ENCODE results near the gene ARMC3. TPM values are rescaled to one million over a fixed set of nuclear protein-coding genes. Genes with fewer than 3 reads are reported as not detected.

ARMC3 gene
- polyA plus RNA-seq, 3 donors = not detected

GRCh38 chr10:22891797-22892196 is 36.1 kb upstream of the ARMC3 start:
- Histone ChIP-seq H4K20me1 (ENCODE audit: insufficient read depth, low read length) (no peaks in the 10 kb centered on the region), H3K36me3 (replicated peaks in 1 of 2; ENCODE audit: control insufficient read depth in 1 of 2, insufficient read depth in 2 of 2, low read length in 2 of 2) (no peaks in the 10 kb centered on the region), H3K27me3 (ENCODE audit: control insufficient read depth in 2 of 2, insufficient read depth in 2 of 2, low read length in 2 of 2) (no peaks in the 10 kb centered on the region), H3K9ac (ENCODE audit: insufficient read depth, low read length, poor library complexity, severe bottlenecking) (no peak overlapping the region), H3K27ac (ENCODE audit: low read depth in 1 of 2, low read length in 2 of 2) (no peak overlapping the region), H3K4me1 (ENCODE audit: control insufficient read depth in 1 of 2, insufficient read depth in 2 of 2, low read length in 2 of 2) (peaks cover 0 to 5% of the 10 kb centered on the region in 2 donors), H2AFZ (ENCODE audit: insufficient read depth, low read depth, low read length, poor library complexity, severe bottlenecking) (no peak overlapping the region), H3K4me3 (replicated peaks in 1 of 3; ENCODE audit: low read depth in 2 of 3, low read length in 3 of 3) (no peak overlapping the region), H3K9me3 (replicated peaks in 1 of 2; ENCODE audit: control insufficient read depth in 1 of 2, insufficient read depth in 1 of 2, low read length in 2 of 2) (peaks cover 0 to 3% of the 10 kb centered on the region in 2 donors), H3K4me2 (replicated peaks; ENCODE audit: extremely low read depth, low read length, poor library complexity, severe bottlenecking) (no peak overlapping the region), H3K79me2 (ENCODE audit: insufficient read depth, low read length) (no peaks in the 10 kb centered on the region)
- Mint-ChIP-seq H3K9me3 (peaks cover 16 to 31% (median 23%) of the 10 kb centered on the region in 7 donors), H3K27me3 (ENCODE audit: low read depth in 3 of 3) (peaks cover 0 to 4% (median 2%) of the 10 kb centered on the region in 3 donors), H3K4me3 (no peak overlapping the region), H3K36me3 (no peaks in the 10 kb centered on the region), H3K27ac (no peak overlapping the region), H3K4me1 (peaks cover 5% of the 10 kb centered on the region)
- no peak for TF ChIP-seq CTCF (IDR thresholded peaks at IDR 0.05)
- WGBS (ENCODE audit: insufficient coverage) = no CpG with 5 or more reads among the region's 2 CpGs
- no peak for DNase-seq
- intact Hi-C loops (cut with micrococcal nuclease) = no loop called here

- Histone ChIP-seq H3K79me2 (ENCODE audit: insufficient read depth, low read length) (no peaks in the 10 kb centered on the region), H3K36me3 (replicated peaks in 1 of 2; ENCODE audit: control insufficient read depth in 1 of 2, insufficient read depth in 2 of 2, low read length in 2 of 2) (no peaks in the 10 kb centered on the region), H3K9ac (ENCODE audit: insufficient read depth, low read length, poor library complexity, severe bottlenecking) (no peak overlapping the region), H3K9me3 (replicated peaks in 1 of 2; ENCODE audit: control insufficient read depth in 1 of 2, insufficient read depth in 1 of 2, low read length in 2 of 2) (peaks cover 0 to 3% of the 10 kb centered on the region in 2 donors), H4K20me1 (ENCODE audit: insufficient read depth, low read length) (no peaks in the 10 kb centered on the region), H2AFZ (ENCODE audit: insufficient read depth, low read depth, low read length, poor library complexity, severe bottlenecking) (no peak overlapping the region), H3K4me3 (replicated peaks in 1 of 3; ENCODE audit: low read depth in 2 of 3, low read length in 3 of 3) (no peak overlapping the region), H3K27ac (ENCODE audit: low read depth in 1 of 2, low read length in 2 of 2) (no peak overlapping the region), H3K4me1 (ENCODE audit: control insufficient read depth in 1 of 2, insufficient read depth in 2 of 2, low read length in 2 of 2) (peaks cover 0 to 5% of the 10 kb centered on the region in 2 donors), H3K27me3 (ENCODE audit: control insufficient read depth in 2 of 2, insufficient read depth in 2 of 2, low read length in 2 of 2) (no peaks in the 10 kb centered on the region), H3K4me2 (replicated peaks; ENCODE audit: extremely low read depth, low read length, poor library complexity, severe bottlenecking) (no peak overlapping the region)
- intact Hi-C loops (cut with micrococcal nuclease) = no loop called here
- 75% methylated on average over 2 of the region's 2 CpGs for WGBS (ENCODE audit: insufficient coverage)
- Mint-ChIP-seq H3K27me3 (ENCODE audit: low read depth in 3 of 3) (peaks cover 0 to 4% (median 2%) of the 10 kb centered on the region in 3 donors), H3K4me3 (no peak overlapping the region), H3K4me1 (peaks cover 5% of the 10 kb centered on the region), H3K27ac (no peak overlapping the region), H3K9me3 (peaks cover 5 to 18% (median 11%) of the 10 kb centered on the region in 7 donors), H3K36me3 (no peaks in the 10 kb centered on the region)
- DNase-seq = no peak
- TF ChIP-seq CTCF (IDR thresholded peaks at IDR 0.05) = no peak
These were observed 34.1 kb upstream of the ARMC3 start for GRCh38 chr10:22893781-22894180.
